ENCODE results near the gene SH3RF3. TPM values are rescaled to one million over a fixed set of nuclear protein-coding genes. Genes with fewer than 3 reads are reported as not detected.

The SH3RF3 gene
- total RNA-seq, 1 experiment from 2014 or later, result 4.9 TPM

DNA sequence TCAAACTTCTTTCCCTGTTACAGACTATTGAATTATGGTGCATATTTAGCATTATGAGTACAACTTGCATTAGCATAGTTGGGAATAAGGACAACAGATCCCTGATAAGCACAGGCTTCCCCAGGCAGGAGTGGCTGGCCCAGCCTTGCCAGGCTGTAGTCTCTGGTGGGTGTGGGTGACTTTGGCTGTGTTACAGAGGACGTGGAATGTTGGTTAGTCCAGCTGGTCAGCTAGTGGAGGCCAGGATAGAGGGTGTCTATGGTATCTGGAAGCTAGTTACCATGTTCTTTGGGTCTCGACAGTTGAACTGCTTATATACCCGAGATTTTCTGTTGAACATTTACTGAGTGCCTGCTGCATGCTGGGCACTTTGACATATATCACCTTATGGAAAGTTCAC is 4.7 kb downstream of the SH3RF3 start:
- TF ChIP-seq CTCF (IDR thresholded peaks at IDR 0.05) (no peak), REST (IDR thresholded peaks at IDR 0.05; ENCODE audit: insufficient read depth in 1 of 2, low read depth in 2 of 2, low read length in 1 of 2) (no peak), POLR2AphosphoS5 (IDR thresholded peaks at IDR 0.05; ENCODE audit: low read depth, low read length) (no peak)
- H3K4me3 ChIP-seq (ENCODE audit: low read depth in 2 of 2, low read length in 2 of 2), result no peak overlapping the region
- peaks cover 2% of the 10 kb centered on the region for H3K27me3 ChIP-seq (ENCODE audit: control insufficient read depth, insufficient read depth, low read length)
- peaks cover 40% of the 10 kb centered on the region for H3K4me1 ChIP-seq (ENCODE audit: control insufficient read depth, insufficient read depth, low read length)
- no peaks in the 10 kb centered on the region for H3K9me3 ChIP-seq (ENCODE audit: control insufficient read depth, insufficient read depth, low read depth, low read length)
- POLR2A ChIA-PET, result interaction anchor here (0.5 kb wide), 1 partner anchor 444 kb away, joined by 11 read pairs; no protein-coding TSS in a partner anchor
- H3K36me3 ChIP-seq (ENCODE audit: control insufficient read depth, insufficient read depth, low read length), result no peaks in the 10 kb centered on the region
- H3K27ac ChIP-seq (ENCODE audit: low read length), result no peak overlapping the region
- CTCF ChIA-PET, result no interaction called here
- in situ Hi-C loops (cut with HindIII; ENCODE audit: low pct_unique_long_range_greater_than_20kb, low sequenced_read_pairs) (no loop called here), intact Hi-C loops (cut with micrococcal nuclease; ENCODE audit: unreplicated experiment) (no loop called here)
- DNase-seq (ENCODE audit: low read depth, low spot score) (no peak), ATAC-seq (no peak)
- BruUV-seq (replicated peaks), result no TSS peak

DNA sequence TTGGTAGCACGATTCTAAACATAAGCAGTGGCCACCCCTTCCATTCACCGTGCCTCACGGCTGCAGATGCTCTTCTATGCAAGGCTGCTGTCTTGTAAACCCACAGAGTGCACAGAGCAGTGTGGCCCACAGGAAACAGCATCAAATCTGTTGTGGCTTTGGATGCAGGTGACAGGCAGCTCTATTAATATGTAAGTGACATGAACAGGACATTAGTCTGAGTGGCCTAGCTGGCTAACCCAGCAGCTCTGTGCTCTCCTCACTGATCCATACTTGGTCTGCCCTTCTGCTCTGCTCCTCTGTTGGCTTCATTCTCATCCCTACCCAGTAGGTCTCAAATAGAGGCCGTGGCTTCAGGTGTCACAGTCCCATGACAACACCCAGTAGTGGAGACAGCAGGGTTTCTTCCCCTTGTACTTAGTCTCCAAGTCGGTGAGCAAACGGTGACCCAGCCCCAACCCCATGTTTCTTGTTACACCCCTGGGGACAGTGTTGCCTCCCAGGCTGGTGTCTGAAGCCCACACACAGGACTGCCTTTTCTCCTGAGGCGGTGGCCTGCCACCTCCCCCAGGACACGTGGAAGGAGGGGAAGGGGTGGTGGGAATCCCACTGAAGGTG is 5.8 kb downstream of the SH3RF3 start:
- intact Hi-C loops (cut with micrococcal nuclease; ENCODE audit: unreplicated experiment), result no loop called here
- DNase-seq (ENCODE audit: low read depth, low spot score) (no peak), ATAC-seq (no peak; the same call in 1 of the 2 replicates)
- TF ChIP-seq REST (IDR thresholded peaks at IDR 0.05; ENCODE audit: insufficient read depth in 1 of 2, low read depth in 2 of 2, low read length in 1 of 2) (no peak), CTCF (IDR thresholded peaks at IDR 0.05) (no peak), POLR2AphosphoS5 (IDR thresholded peaks at IDR 0.05; ENCODE audit: low read depth, low read length) (no peak), TCF7L2 (IDR thresholded peaks at IDR 0.05; ENCODE audit: low read depth, low read length) (no peak), SIN3A (IDR thresholded peaks at IDR 0.05; ENCODE audit: borderline replicate concordance, insufficient read depth, low read depth, low read length) (no peak)
- Histone ChIP-seq H3K4me1 (ENCODE audit: control insufficient read depth, insufficient read depth, low read length) (peaks cover 50% of the 10 kb centered on the region), H3K27me3 (ENCODE audit: control insufficient read depth, insufficient read depth, low read length) (peaks cover 2% of the 10 kb centered on the region), H3K4me3 (ENCODE audit: low read depth in 2 of 2, low read length in 2 of 2) (no peak overlapping the region), H3K27ac (ENCODE audit: low read length) (no peak overlapping the region), H3K36me3 (ENCODE audit: control insufficient read depth, insufficient read depth, low read length) (no peaks in the 10 kb centered on the region), H3K9me3 (ENCODE audit: control insufficient read depth, insufficient read depth, low read depth, low read length) (no peaks in the 10 kb centered on the region)
- ChIA-PET POLR2A (no interaction called here), CTCF (no interaction called here)
- in situ Hi-C loops (cut with HindIII; ENCODE audit: low pct_unique_long_range_greater_than_20kb, low sequenced_read_pairs), result no loop called here
- no TSS peak for BruUV-seq (replicated peaks)

Measured in Panc1 (cell line).